Effector CD4-positive, alpha-beta T cell (primary cell): ENCODE measurements around the gene PLAAT5.
"Not testable (repeated sequence)": the region's sequence is repeated elsewhere in the genome, so short reads cannot be mapped to it uniquely, and the experiment has no call there.

Experiments used
- DNase-seq: peaks from one replicate; pipeline ENCODE4 v3.0.0-alpha.2; 2020

Gene PLAAT5

GRCh38 chr11:63476618-63477017, 14.3 kb downstream of the PLAAT5 start:
- no peak for DNase-seq

GRCh38 chr11:63472372-63472771, 18.6 kb downstream of the PLAAT5 start:
- DNase-seq, result no peak

- DNase-seq, result no peak
Measured at GRCh38 chr11:63470311-63470710, 20.7 kb downstream of the PLAAT5 start.

GRCh38 chr11:63462137-63462536, 28.8 kb downstream of the PLAAT5 start:
- no peak for DNase-seq

GRCh38 chr11:63459586-63459985, 31.4 kb downstream of the PLAAT5 start:
- no peak for DNase-seq

- DNase-seq, result no peak
Measured at GRCh38 chr11:63448646-63449045, 42.3 kb downstream of the PLAAT5 start.

- no peak for DNase-seq
Measured at GRCh38 chr11:63445720-63446119, 45.2 kb downstream of the PLAAT5 start.

GRCh38 chr11:63445118-63445517, 45.8 kb downstream of the PLAAT5 start:
- no peak for DNase-seq

- DNase-seq, result no peak
Measured at GRCh38 chr11:63444160-63444559, 46.8 kb downstream of the PLAAT5 start.

GRCh38 chr11:63443714-63444113, 47.3 kb downstream of the PLAAT5 start:
- DNase-seq, result no peak

- DNase-seq, result not testable (repeated sequence)
Measured at GRCh38 chr11:63435831-63436230, 55.1 kb downstream of the PLAAT5 start.

- not testable (repeated sequence) for DNase-seq
Measured at GRCh38 chr11:63435351-63435750, 55.6 kb downstream of the PLAAT5 start.

- not testable (repeated sequence) for DNase-seq
Measured at GRCh38 chr11:63430731-63431130, 60.2 kb downstream of the PLAAT5 start.

GRCh38 chr11:63427971-63428508, 62.9 kb downstream of the PLAAT5 start:
- no peak for DNase-seq

- DNase-seq, result no peak
Measured at GRCh38 chr11:63417174-63417852, 73.7 kb downstream of the PLAAT5 start.
